ENCODE results near the gene RUNDC3A. TPM values are rescaled to one million over a fixed set of nuclear protein-coding genes. Genes with fewer than 3 reads are reported as not detected.
A peak's percentile ranks its signal among the peaks of the same experiment; 100 is the strongest.

Gene RUNDC3A
- total and polyA plus RNA-seq, 2 of the 13 experiments (the other 11 are each of a cell fraction or from before 2014, with no cell fraction given) = 0.25 TPM; not detected in 1

GRCh38 chr17:44279666-44280391 lies 28.6 kb upstream of the RUNDC3A start (continued):
- TF ChIP-seq DPF2 (CRISPR knock-in tag; IDR thresholded peaks at IDR 0.05; ENCODE audit: borderline replicate concordance, low read depth) (peak; percentile 17; the same call in 1 of the 2 replicates), TCF7L2 (IDR thresholded peaks at IDR 0.05; ENCODE audit: low read depth, low read length) (no peak), FOXO4 (CRISPR knock-in tag; conservative IDR thresholded peaks at IDR 0.05) (no peak), CREM (IDR thresholded peaks at IDR 0.05) (peak; percentile 75), CREM (CRISPR knock-in tag; IDR thresholded peaks at IDR 0.05) (no peak), AKNA (CRISPR knock-in tag; IDR thresholded peaks at IDR 0.05; ENCODE audit: borderline replicate concordance) (no peak), ZNF543 (CRISPR knock-in tag; IDR thresholded peaks at IDR 0.05) (0 out of 2 replicates have a peak, but pooled peaks have one; percentile 50), NFKB2 (CRISPR knock-in tag; IDR thresholded peaks at IDR 0.05; ENCODE audit: borderline replicate concordance) (peak; percentile 31; the same call in 1 of the 2 replicates), MTA1 (CRISPR knock-in tag; IDR thresholded peaks at IDR 0.05; ENCODE audit: borderline replicate concordance) (peak; percentile 73; the same call in 1 of the 2 replicates), ZNF20 (CRISPR knock-in tag; IDR thresholded peaks at IDR 0.05) (no peak), MTF1 (CRISPR knock-in tag; IDR thresholded peaks at IDR 0.05) (no peak), ZNF557 (CRISPR knock-in tag; IDR thresholded peaks at IDR 0.05) (no peak), CENPT (CRISPR knock-in tag; IDR thresholded peaks at IDR 0.05; ENCODE audit: low read depth) (no peak), SRSF1 (optimal IDR thresholded peaks at IDR 0.05; ENCODE audit: low read depth, low read length) (no peak), ZNF589 (CRISPR knock-in tag; conservative IDR thresholded peaks at IDR 0.05) (peak; percentile 64; the same call in 1 of the 2 replicates), MED1 (CRISPR knock-in tag; IDR thresholded peaks at IDR 0.05) (peak; percentile 67), GATAD1 (CRISPR knock-in tag; IDR thresholded peaks at IDR 0.05) (peak; percentile 56; the same call in 1 of the 2 replicates), MXI1 (IDR thresholded peaks at IDR 0.05; ENCODE audit: borderline replicate concordance, low read depth, low read length) (no peak; the same call in 2 of the 3 replicates), PCBP1 (IDR thresholded peaks at IDR 0.05; ENCODE audit: borderline replicate concordance, low read depth, low read length) (0 out of 2 replicates have a peak, but pooled peaks have one; percentile 31), UBTF (CRISPR knock-in tag; IDR thresholded peaks at IDR 0.05) (peak; percentile 62), ELF4 (CRISPR knock-in tag; IDR thresholded peaks at IDR 0.05; ENCODE audit: borderline replicate concordance) (no peak), ZNF766 (CRISPR knock-in tag; IDR thresholded peaks at IDR 0.05; ENCODE audit: borderline replicate concordance) (no peak)
